K562 (cell line): Measurements from ENCODE around the gene DEDD2. TPM values are rescaled to one million over a fixed set of nuclear protein-coding genes. Genes with fewer than 3 reads are reported as not detected.

ENCODE experiments used
- ARID2 ChIP-seq: fragments of 450-650 bp; IDR thresholded peaks from 2 replicates; pipeline ENCODE4 v1.6.1; 2017; ENCODE audit warnings: antibody characterized with exemption, mild to moderate bottlenecking
- DMBX1 ChIP-seq: fragments of 250-450 bp; sonication (Bioruptor Pico); IDR thresholded peaks from 2 replicates; pipeline ENCODE4 v1.8.0; 2022; ENCODE audit warnings: inconsistent platforms, mild to moderate bottlenecking, moderate library complexity, borderline replicate concordance
- HDGF ChIP-seq: fragments of 450-650 bp; IDR thresholded peaks from 2 replicates; pipeline ENCODE4 v1.6.1; 2016
- MCM7 ChIP-seq, 2 experiments: fragments of 450-650 bp; IDR thresholded peaks; 2 replicates each; pipeline ENCODE4 v1.6.1; 2016 to 2018
- NFE2L1 ChIP-seq: fragments of 450-650 bp; IDR thresholded peaks from 2 replicates; pipeline ENCODE4 v1.6.1; 2016; ENCODE audit warnings: missing genetic modification characterization, low read depth, mild to moderate bottlenecking, missing compliant biosample characterization, moderate library complexity, borderline replicate concordance
- RBM34 ChIP-seq: fragments of 200-400 bp; formaldehyde crosslinking; IDR thresholded peaks from 2 replicates; pipeline ENCODE4 v1.6.1; 2018; ENCODE audit warnings: low read length, borderline replicate concordance; ENCODE audit not compliant: insufficient read depth
- TARDBP ChIP-seq: fragments of 450-650 bp; IDR thresholded peaks from 2 replicates; pipeline ENCODE4 v1.6.1; 2016
- ZNF41 ChIP-seq: fragments of 250-450 bp; sonication (Bioruptor Pico); conservative IDR thresholded peaks from 2 replicates; pipeline ENCODE4 v1.4.0; 2020; ENCODE audit warnings: mild to moderate bottlenecking
- ZNF445 ChIP-seq: fragments of 250-450 bp; sonication (Bioruptor Pico); IDR thresholded peaks from 2 replicates; pipeline ENCODE4 v1.4.0; 2020; ENCODE audit warnings: low read depth, mild to moderate bottlenecking, moderate library complexity
- polyA plus RNA-seq, 8 experiments: library from polyadenylated mRNA; depleted of rRNA in 4 of 8; stranded (reverse) in 5 of 8; unstranded in 3 of 8; fragments of >200 nt; fragmentation: Nextera tagmentation in 2 of 8; fragmentation: Illumina TruSeq in 1 of 8; extraction: Ambion mirVana in 2 of 8; extraction: Trizol in 1 of 8; gene quantifications; 2 replicates each; pipeline versions ENCODE4 v1.2.1 to v1.2.3, GENCODE V29; 2011 to 2014; ENCODE audit warnings: inconsistent platforms in 1 of 8, missing spikeins in 1 of 8
- total RNA-seq, 7 experiments: library from RNA; depleted of rRNA in 6 of 7; stranded (reverse); fragments of >200 nt in 6 of 7; fragmentation: Illumina TruSeq in 2 of 7; extraction: Trizol in 2 of 7; gene quantifications; 2 replicates each; pipeline versions ENCODE4 v1.2.1 to v1.2.3, GENCODE V29; 2011 to 2021; ENCODE audit warnings: low replicate concordance in 1 of 7
- TF ChIP-seq, protein P1 (sequence below), 2 experiments: fragments of 200-800 bp in 1 of 2; sonication (Bioruptor generic) in 1 of 2; sonication (generic) in 1 of 2; formaldehyde crosslinking in 1 of 2; IDR thresholded peaks in 1 of 2; conservative IDR thresholded peaks in 1 of 2; 2 replicates each; pipeline versions ENCODE4 v1.5.0 to v1.6.1; 2016 to 2020; ENCODE audit warnings: missing compliant biosample characterization in 1 of 2, missing genetic modification characterization in 1 of 2, missing genetic modification reagents in 1 of 2
- TF ChIP-seq, protein P2 (sequence below): fragments of 450-650 bp; IDR thresholded peaks from 2 replicates; pipeline ENCODE4 v1.6.1; 2016; ENCODE audit warnings: missing biosample characterization, missing genetic modification characterization
- TF ChIP-seq, protein P3 (sequence below): fragments of 450-650 bp; IDR thresholded peaks from 2 replicates; pipeline ENCODE4 v1.6.1; 2018; ENCODE audit warnings: mild to moderate bottlenecking, low read depth; ENCODE audit not compliant: partially characterized antibody

Gene DEDD2
- total and polyA plus RNA-seq, 9 of the 15 experiments (the other 6 are each of a cell fraction or from before 2014, with no cell fraction given): 4.3 to 43.0 (median 29.2) TPM

- TF ChIP-seq, protein P1, sequence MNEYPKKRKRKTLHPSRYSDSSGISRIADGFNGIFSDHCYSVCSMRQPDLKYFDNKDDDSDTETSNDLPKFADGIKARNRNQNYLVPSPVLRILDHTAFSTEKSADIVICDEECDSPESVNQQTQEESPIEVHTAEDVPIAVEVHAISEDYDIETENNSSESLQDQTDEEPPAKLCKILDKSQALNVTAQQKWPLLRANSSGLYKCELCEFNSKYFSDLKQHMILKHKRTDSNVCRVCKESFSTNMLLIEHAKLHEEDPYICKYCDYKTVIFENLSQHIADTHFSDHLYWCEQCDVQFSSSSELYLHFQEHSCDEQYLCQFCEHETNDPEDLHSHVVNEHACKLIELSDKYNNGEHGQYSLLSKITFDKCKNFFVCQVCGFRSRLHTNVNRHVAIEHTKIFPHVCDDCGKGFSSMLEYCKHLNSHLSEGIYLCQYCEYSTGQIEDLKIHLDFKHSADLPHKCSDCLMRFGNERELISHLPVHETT (CRISPR knock-in tag; conservative IDR thresholded peaks at IDR 0.05 in 1 of 2, IDR thresholded peaks at IDR 0.05 in 1 of 2): peak in 1 of 2 experiments; percentile 68; a peak in 2 of 4 replicates
- TF ChIP-seq TARDBP (no peak), HDGF (no peak), ZNF41 (CRISPR knock-in tag) (0 out of 2 replicates have a peak, but pooled peaks have one; percentile 40), DMBX1 (peak; percentile 54), MCM7 (IDR thresholded peaks at IDR 0.05) (no peak), NFE2L1 (no peak), ZNF445 (peak; percentile 62; the same call in 1 of the 2 replicates), RBM34 (no peak), ARID2 (no peak)
- TF ChIP-seq, protein P2, sequence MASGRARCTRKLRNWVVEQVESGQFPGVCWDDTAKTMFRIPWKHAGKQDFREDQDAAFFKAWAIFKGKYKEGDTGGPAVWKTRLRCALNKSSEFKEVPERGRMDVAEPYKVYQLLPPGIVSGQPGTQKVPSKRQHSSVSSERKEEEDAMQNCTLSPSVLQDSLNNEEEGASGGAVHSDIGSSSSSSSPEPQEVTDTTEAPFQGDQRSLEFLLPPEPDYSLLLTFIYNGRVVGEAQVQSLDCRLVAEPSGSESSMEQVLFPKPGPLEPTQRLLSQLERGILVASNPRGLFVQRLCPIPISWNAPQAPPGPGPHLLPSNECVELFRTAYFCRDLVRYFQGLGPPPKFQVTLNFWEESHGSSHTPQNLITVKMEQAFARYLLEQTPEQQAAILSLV (tag): no peak
- TF ChIP-seq, protein P3, sequence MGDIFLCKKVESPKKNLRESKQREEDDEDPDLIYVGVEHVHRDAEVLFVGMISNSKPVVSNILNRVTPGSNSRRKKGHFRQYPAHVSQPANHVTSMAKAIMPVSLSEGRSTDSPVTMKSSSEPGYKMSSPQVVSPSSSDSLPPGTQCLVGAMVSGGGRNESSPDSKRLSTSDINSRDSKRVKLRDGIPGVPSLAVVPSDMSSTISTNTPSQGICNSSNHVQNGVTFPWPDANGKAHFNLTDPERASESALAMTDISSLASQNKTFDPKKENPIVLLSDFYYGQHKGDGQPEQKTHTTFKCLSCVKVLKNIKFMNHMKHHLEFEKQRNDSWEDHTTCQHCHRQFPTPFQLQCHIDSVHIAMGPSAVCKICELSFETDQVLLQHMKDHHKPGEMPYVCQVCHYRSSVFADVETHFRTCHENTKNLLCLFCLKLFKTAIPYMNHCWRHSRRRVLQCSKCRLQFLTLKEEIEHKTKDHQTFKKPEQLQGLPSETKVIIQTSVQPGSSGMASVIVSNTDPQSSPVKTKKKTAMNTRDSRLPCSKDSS: no peak
These were observed 25.3 kb upstream of the DEDD2 start, which contains the start of gene GSK3A (continued) for GRCh38 chr19:42242512-42243409.
